GM04503 (cell line): ENCODE data around the gene STEAP4.

ENCODE experiments used
- DNase-seq: peaks from one replicate; pipeline ENCODE4 v3.0.0-alpha.2; 2012; ENCODE audit warnings: low read depth

The STEAP4 gene

DNA sequence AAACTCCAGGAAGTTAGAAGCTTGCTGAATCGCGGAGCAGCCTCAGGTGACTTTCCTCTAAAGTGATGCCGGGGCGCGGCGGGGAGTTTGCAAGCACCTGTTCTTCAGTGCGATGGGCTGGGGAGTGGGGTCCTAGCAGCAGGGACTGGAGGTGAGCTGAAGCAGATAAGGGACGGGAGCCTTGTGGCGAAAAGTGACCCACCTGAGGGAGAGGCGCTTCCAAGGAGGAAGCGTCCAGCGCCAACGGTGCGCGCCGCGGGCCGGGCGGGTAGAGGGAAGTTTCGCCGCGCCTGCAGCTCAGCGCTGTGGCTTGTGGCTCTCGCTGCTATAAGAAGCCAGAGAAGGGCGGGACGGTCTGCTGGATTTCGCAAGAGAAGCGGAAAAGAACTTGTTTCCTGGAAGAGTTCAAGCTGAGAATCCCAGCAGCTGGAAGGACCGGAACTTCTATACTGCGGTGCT, at the start of gene STEAP4:
Gene STEAP4, minus strand, starts transcription at position 305 of the 459 bp plus-strand sequence. CDS start 22,625 bp downstream, outside the sequence.
- DNase-seq, result no peak

DNA sequence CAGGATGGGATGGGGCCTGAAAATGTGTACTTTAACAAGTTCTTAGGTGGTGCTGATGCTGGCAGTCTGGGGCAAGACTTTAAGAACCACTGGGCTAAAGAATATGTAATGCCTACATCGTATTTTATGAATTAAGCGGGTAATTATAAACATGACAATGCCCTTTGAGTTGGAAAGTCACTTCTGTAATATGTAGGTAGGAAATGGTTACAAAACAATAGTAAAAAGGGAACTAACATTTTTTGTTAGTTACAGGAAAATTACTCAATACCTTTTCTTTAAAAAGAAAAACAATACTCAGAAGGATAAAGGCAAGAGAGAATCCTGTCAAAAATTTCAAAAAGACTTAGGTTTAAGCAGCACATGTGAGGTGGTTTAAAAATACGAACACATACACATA, 48.3 kb upstream of the STEAP4 start:
- DNase-seq, result no peak

DNA sequence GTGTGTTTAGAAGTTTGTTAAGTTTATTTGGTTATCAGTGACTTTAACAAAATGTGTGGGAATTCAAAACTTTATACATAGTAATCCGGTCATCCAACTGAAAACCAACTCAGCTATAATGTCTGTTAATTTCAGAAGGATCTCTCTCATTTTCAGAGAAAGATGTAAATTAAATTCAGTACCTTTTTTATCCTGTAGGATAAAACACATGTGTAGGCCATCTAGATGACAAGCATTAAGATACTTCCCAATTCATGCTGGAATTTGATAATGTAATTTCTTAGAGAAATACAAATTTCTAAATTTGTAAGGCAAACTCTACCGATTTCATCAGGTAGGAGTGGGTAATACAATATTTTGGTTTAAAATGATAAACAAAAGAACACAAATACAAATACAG, 43.4 kb upstream of the STEAP4 start:
- no peak for DNase-seq

DNA sequence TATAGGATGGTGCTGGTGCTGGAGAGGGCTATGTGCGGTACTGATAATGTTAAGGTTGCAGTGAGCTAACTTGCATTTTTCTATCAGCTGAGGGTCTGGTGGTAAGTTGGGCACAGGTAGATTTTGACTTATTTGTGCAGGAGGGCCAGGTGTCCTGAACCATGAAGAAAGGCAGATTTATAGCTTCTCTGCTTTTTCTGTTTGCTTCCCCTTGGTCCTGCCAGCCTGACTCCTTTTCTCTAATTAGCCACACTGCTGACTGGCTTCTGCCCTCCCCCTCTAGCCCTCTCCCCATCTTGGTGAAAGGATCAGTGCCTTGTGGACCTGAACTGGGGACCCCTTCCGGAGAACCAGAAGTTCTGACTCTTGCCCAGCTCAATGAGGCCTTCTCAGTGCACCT, 40.8 kb upstream of the STEAP4 start:
- DNase-seq, result no peak

GRCh38 chr7:88347090-88347489, 40.4 kb upstream of the STEAP4 start:
- no peak for DNase-seq

DNA sequence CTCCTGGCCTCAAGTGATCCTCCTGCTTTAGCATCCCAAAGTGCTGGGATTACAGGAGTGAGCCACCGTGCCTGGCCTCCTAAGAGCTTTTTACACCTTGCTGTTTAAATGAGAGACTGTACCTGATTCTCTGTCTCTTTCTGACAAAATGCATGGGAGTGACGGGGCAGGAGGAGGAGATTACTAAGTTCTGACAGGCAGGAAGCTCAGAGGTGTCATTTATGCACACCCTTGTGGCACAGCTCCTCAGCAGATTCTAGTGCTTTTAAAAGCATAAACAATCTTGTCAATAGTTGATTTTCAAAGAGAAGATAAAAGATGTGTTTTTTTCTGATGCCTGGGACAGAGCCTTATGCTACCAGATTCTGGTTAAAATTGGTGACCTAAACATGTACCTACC, 39.7 kb upstream of the STEAP4 start:
- no peak for DNase-seq

DNA sequence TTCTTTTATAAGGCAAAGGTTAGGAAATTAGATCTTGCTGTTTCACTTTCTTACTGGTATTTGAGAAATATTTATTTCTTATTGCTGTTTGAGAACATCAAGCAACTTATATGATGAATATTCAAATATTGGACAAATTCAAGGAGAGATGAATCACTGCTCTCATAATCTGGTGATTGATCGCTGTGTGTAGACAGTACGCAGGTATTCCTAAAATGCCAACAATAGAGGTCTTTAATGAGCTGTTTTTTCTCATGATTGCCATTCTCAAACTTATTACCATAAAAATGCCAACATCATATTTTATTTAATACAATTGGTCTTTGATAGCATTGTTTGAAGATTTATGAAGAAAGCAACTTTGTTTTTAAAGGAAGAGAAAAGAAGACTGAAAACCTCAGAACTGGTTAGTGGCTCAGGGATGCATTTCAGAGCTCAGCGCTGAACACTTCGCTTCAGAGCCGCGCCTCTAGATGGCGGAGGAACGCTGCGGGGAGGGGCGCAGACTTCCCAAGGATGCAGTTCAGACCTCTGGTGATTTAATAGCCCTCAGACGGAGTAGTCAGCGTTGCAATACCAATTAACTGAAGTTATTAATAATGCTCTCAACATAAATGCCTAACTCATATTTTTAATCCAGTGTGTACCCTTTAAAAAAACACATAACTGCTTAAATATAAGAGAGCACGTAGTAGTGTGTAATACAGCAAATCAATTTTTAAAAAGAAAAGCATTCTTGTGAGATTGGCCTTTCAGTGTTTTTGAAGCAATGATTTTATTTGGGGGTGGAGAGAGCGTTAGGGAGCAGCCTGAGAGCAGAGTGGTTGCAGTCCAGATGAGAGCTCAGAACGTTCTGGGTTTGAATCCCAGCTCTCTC, 38.5 kb upstream of the STEAP4 start:
- no peak for DNase-seq

DNA sequence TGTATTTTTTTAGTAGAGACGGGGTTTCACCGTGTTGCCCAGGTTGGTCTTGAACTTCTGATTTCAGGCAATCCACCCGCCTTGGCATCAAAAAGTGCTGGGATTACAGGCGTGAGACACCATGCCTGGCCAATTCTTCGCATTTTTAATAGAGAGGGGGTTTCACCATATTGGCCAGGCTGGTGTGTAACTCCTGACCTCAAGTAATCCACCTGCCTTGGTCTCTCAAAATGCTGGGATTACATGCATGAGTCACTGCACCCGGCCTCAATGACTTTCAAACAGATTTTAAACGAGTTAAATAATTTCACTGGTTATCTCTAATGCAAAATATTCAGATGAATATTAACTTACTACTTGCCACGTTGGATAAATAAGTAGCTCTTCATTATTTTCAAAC, 37.6 kb upstream of the STEAP4 start:
- DNase-seq, result no peak

GRCh38 chr7:88339195-88339922, 32.7 kb upstream of the STEAP4 start:
- no peak for DNase-seq

DNA sequence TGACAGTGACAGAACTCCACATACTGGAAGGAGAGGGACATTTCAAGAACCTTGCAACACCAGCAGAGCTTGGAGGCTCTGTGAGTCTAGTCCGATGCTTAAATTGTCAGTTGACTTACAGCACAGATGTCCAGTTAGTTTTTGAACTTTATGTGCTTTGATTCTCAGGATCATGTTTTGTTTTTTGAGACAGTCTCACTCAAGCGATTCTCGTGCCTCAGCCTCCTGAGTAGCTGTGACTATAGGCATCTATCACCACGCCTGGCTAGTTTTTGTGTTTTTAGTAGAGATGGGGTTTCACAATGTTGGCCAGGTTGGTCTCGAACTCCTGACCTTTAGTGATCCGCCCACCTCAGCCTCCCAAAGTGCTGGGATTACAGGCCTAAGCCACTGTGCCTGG, 31.8 kb upstream of the STEAP4 start:
- DNase-seq, result no peak

DNA sequence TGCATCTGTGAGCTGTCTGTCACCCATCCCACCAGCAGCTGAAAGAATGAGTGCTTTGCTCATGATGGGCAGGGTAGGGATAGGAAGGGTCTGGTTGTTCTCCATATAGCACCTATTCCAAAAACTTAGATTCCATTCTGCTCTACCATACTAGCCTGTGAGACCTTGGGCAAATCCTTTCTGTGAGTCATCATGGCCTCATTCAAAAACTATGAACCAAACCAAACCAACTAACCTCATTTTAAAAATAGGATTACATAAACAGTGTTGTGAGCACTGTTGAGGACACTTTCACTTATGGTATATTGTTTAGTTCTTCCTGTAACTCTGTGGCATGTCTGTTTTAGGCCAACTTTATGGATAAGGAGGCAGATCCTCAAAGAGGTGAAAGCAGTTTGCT, 30.9 kb upstream of the STEAP4 start:
- no peak for DNase-seq

DNA sequence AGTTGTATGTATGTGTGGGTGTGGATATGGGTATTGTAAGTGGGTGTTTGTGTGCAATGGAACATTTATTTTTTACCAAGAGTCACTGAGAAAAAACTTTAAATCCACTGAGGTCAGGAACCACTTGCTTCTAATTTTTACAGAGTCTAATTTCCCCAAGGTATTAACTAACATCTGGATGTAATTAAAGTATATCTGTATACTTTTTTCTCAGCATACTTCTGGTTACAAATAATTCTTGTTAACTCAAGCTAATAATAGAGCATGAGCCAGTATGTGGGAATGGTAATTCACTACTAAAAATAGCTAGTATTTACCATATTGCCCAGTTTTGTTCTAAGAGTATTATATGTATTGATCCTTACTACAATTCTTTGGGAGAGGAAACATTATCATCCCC, 24.6 kb upstream of the STEAP4 start:
- no peak for DNase-seq

GRCh38 chr7:88329532-88330463, 23.1 kb upstream of the STEAP4 start:
- no peak for DNase-seq

- no peak for DNase-seq
Measured at GRCh38 chr7:88328787-88329186, 22.1 kb upstream of the STEAP4 start.

GRCh38 chr7:88324699-88325098, 18.0 kb upstream of the STEAP4 start:
- DNase-seq, result no peak

- no peak for DNase-seq
Measured at GRCh38 chr7:88322151-88322550, 15.5 kb upstream of the STEAP4 start.

- DNase-seq, result no peak
Measured at GRCh38 chr7:88321694-88322093, 15.0 kb upstream of the STEAP4 start.

- no peak for DNase-seq
Measured at GRCh38 chr7:88318196-88318595, 11.5 kb upstream of the STEAP4 start.

DNA sequence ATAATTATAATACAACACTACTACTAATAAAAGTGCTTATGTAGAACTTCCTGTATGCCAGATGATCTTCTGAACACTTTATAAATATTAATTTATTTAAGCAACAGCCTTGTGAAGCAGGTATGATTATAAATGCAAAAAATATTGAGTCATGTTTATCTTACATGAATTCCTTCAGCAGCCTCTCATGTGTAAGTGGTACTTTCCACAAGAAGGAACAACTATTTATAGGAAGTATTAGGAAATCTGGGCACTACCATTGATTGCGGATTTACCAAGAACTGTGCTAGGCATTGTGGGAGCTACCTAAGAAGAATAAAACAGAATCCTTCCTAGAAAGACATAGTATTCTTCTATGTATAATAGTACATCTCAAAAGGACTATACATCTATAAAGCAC, 10.7 kb upstream of the STEAP4 start:
- DNase-seq, result no peak

GRCh38 chr7:88316456-88316855, 9.8 kb upstream of the STEAP4 start:
- DNase-seq, result no peak

GRCh38 chr7:88315522-88315921, 8.8 kb upstream of the STEAP4 start:
- no peak for DNase-seq

- no peak for DNase-seq
Measured at GRCh38 chr7:88314061-88314491, 7.4 kb upstream of the STEAP4 start.
